Osteoblast (primary cell): Measurements from ENCODE around the gene C8G. TPM values are rescaled to one million over a fixed set of nuclear protein-coding genes. Genes with fewer than 3 reads are reported as not detected.

Source experiments
- DNase-seq: peaks from one replicate; pipeline ENCODE4 v3.0.0; 2011; ENCODE audit warnings: low spot score, mixed read lengths; ENCODE audit not compliant: insufficient read length; ENCODE audit errors: missing footprints
- H2AFZ ChIP-seq: 2 replicates; pipeline ENCODE4 v1.6.0; 2011; ENCODE audit warnings: mild to moderate bottlenecking, low read length
- H3K27ac ChIP-seq: 2 replicates; pipeline ENCODE4 v1.5.1; 2011; ENCODE audit warnings: mild to moderate bottlenecking, low read depth, low read length, moderate library complexity
- H3K27me3 ChIP-seq: 2 replicates; pipeline ENCODE4 v1.6.0; 2012; ENCODE audit warnings: mild to moderate bottlenecking, control low read depth, inconsistent platforms, low read length, moderate library complexity; ENCODE audit not compliant: insufficient read depth
- H3K36me3 ChIP-seq: 2 replicates; pipeline ENCODE4 v1.5.1; 2011; ENCODE audit warnings: mild to moderate bottlenecking, low read length, control low read depth, moderate library complexity; ENCODE audit not compliant: insufficient read depth
- H3K4me1 ChIP-seq: 2 replicates; pipeline ENCODE4 v1.5.1; 2011; ENCODE audit warnings: mild to moderate bottlenecking, low read length, control low read depth, moderate library complexity; ENCODE audit not compliant: insufficient read depth
- H3K4me2 ChIP-seq: 2 replicates; pipeline ENCODE4 v1.6.0; 2011; ENCODE audit warnings: mild to moderate bottlenecking, low read length; ENCODE audit not compliant: insufficient read depth
- H3K4me3 ChIP-seq: fragments of 200-600 bp; sonication (generic); 3 replicates; pipeline ENCODE4 v1.5.1; 2012; ENCODE audit warnings: mild to moderate bottlenecking, low read length, inconsistent platforms; ENCODE audit not compliant: insufficient read depth
- H3K79me2 ChIP-seq: 2 replicates; pipeline ENCODE4 v1.6.0; 2012; ENCODE audit warnings: mild to moderate bottlenecking, low read length, control low read depth, inconsistent platforms; ENCODE audit not compliant: insufficient read depth
- H3K9me3 ChIP-seq: 2 replicates; pipeline ENCODE4 v1.5.1; 2011; ENCODE audit warnings: low read depth, low read length, control low read depth
- H4K20me1 ChIP-seq: 2 replicates; pipeline ENCODE4 v1.6.0; 2012; ENCODE audit warnings: mild to moderate bottlenecking, low read length, control low read depth; ENCODE audit not compliant: insufficient read depth
- CTCF ChIP-seq: IDR thresholded peaks from 2 replicates; pipeline ENCODE4 v1.5.1; 2011; ENCODE audit warnings: mild to moderate bottlenecking, low read depth, low read length, moderate library complexity; ENCODE audit errors: extremely low read depth
- total RNA-seq: library from RNA; depleted of rRNA; stranded (reverse); fragments of >200 nt; gene quantifications from 2 replicates; pipeline ENCODE4 v1.2.3, GENCODE V29; 2012

The C8G gene
- total RNA-seq, 1 donor: not detected

DNA sequence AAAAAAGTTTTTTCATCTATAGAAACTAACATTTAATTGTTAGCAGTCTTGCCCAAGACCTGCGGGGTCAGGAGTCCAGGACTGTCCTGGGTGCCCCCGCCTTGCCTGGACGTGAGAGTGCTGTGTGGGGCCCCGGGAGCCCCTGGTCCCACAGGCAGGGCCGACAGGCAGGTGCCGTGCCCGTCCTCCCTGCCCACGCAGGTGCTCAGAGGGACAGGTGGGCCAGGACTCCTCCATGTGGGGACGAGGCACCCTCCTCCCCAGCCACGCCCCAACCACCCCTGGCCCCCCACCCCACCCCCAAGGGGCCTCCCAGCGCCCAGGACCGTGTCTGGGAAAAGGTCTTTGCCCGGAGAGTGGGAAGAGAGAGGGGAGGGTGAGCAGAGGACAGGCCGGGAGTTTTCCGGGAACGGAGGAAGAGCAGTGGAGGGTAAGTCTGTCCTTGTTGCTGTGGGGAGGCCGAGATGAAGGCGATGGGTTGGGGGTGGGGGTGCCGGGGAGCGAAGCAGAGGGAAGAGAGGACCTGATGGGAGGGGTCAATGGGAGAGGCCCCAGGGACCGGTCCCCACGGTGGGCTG is 4.3 kb downstream of the C8G start:
- Histone ChIP-seq H3K4me2 (peak overlapping the region; percentile 90), H3K79me2 (no peaks in the 10 kb centered on the region), H3K4me1 (peaks cover 11% of the 10 kb centered on the region), H3K27me3 (no peaks in the 10 kb centered on the region), H3K36me3 (no peaks in the 10 kb centered on the region), H4K20me1 (no peaks in the 10 kb centered on the region), H3K9me3 (no peaks in the 10 kb centered on the region), H3K4me3 (peak overlapping the region; percentile 79), H2AFZ (peak overlapping the region; percentile 59), H3K27ac (no peak overlapping the region)
- DNase-seq: peak; percentile 62
- TF ChIP-seq CTCF: no peak

DNA sequence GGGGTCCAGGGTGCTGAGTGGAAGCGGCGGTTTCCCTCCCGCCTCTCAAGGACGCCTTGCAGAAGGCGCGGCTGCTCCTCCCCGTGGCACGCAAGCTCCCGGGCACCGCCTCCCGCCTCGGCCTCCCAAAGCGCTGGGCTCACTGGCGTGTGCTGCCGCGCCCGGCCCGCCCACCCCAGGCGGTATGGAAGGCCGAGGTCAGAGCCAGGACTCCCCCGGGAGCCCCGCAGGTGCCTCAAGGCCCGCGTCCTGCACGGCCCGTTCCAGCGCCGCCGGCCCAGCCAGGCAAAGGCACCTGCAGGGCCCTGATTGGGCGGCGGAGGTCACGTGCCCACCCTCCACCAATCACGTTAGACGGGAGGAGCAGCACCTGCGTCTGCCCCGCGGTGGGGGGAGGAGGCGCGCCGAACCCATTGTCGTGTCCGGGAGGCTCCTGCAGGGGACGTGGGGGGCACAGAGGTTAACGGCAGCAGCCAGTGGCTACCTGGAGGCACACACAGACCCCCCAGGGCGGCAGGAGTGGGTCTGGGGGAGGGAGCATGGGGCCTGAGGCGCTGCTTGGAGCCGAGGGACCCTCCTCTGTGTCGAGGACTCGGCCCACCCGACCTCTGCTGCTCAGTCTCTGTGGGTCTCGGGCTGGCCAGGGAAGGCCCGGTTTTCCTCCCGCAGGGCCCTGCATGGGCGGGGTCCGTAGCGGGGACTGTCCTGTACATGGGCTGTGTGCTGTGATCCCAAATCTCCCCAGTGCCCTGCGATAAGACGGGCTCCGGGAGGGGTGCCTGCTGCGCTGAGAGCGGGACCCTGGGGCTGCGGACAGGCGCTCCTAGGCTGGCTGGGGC is 5.0 kb downstream of the C8G start:
- peak overlapping the region; percentile 79 for H3K4me3 ChIP-seq
- no peak for TF ChIP-seq CTCF
- peak; percentile 100 for DNase-seq
- H3K4me1 ChIP-seq: peaks cover 8% of the 10 kb centered on the region
- no peaks in the 10 kb centered on the region for H4K20me1 ChIP-seq
- H3K27ac ChIP-seq: no peak overlapping the region
- peak overlapping the region; percentile 90 for H3K4me2 ChIP-seq
- H3K27me3 ChIP-seq: no peaks in the 10 kb centered on the region
- H3K79me2 ChIP-seq: no peaks in the 10 kb centered on the region
- H3K36me3 ChIP-seq: no peaks in the 10 kb centered on the region
- no peaks in the 10 kb centered on the region for H3K9me3 ChIP-seq
- H2AFZ ChIP-seq: peak overlapping the region; percentile 93

- Histone ChIP-seq H3K4me1 (peaks cover 8% of the 10 kb centered on the region), H3K27ac (no peak overlapping the region), H4K20me1 (no peaks in the 10 kb centered on the region), H3K4me3 (peak overlapping the region; percentile 79), H2AFZ (peak overlapping the region; percentile 93), H3K36me3 (no peaks in the 10 kb centered on the region), H3K27me3 (no peaks in the 10 kb centered on the region), H3K79me2 (no peaks in the 10 kb centered on the region), H3K9me3 (no peaks in the 10 kb centered on the region), H3K4me2 (peak overlapping the region; percentile 90)
- no peak for TF ChIP-seq CTCF
- peak; percentile 86 for DNase-seq
Observed at GRCh38 chr9:136950656-136951276, 5.7 kb downstream of the C8G start.
